A549 (cell line): ENCODE data around the gene NAV2.

ENCODE experiments used
- CTCF ChIP-seq: fragments of >200 bp; sonication (Bioruptor Twin); formaldehyde crosslinking; IDR thresholded peaks from 3 replicates; pipeline ENCODE4 v1.5.1; 2016
- HMGXB4 ChIP-seq: fragments of 250-450 bp; sonication (Bioruptor Pico); IDR thresholded peaks from 2 replicates; pipeline ENCODE4 v1.5.0; 2021; ENCODE audit warnings: mild to moderate bottlenecking, moderate library complexity, borderline replicate concordance
- RARB ChIP-seq: fragments of 250-450 bp; sonication (Bioruptor Pico); IDR thresholded peaks from 2 replicates; pipeline ENCODE4 v1.8.0; 2021; ENCODE audit warnings: mild to moderate bottlenecking, moderate library complexity

- TF ChIP-seq CTCF (no peak), HMGXB4 (CRISPR knock-in tag) (no peak), RARB (CRISPR knock-in tag) (no peak)
Observed at GRCh38 chr11:19853016-19853415, 140.4 kb downstream of the NAV2 start.
